Measurements from ENCODE around the gene RTKN2. TPM values are rescaled to one million over a fixed set of nuclear protein-coding genes. Genes with fewer than 3 reads are reported as not detected.

The RTKN2 gene
- total and polyA plus RNA-seq, 3 donors from 2014 or later: 6.3 to 9.1 (median 7.5) TPM

- intact Hi-C loops (cut with DNase I; ENCODE audit: low total_unique reads): loop anchor here (5.0 to 10.0 kb wide), 2 partner anchors 203 to 345 kb away; no protein-coding TSS in a partner anchor
- no peaks in the 10 kb centered on the region for H3K4me1 ChIP-seq
- H3K27ac ChIP-seq: peak overlapping the region in 1 of 2 donors; percentile 33
- no peak for TF ChIP-seq POLR2A (IDR thresholded peaks at IDR 0.05)
- TF ChIP-seq CTCF (IDR thresholded peaks at IDR 0.05): no peak
- H3K36me3 ChIP-seq (ENCODE audit: low read depth, missing control alignments): no peaks in the 10 kb centered on the region
- WGBS, 2 donors: 71 to 72% methylated on average over 5 of the region's 5 CpGs
- no peaks in the 10 kb centered on the region for H3K9me3 ChIP-seq
- H3K27me3 ChIP-seq: no peaks in the 10 kb centered on the region
- H3K4me3 ChIP-seq: no peak overlapping the region
- DNase-seq: no peak
Observed at GRCh38 chr10:62239994-62240393, 28.6 kb downstream of the RTKN2 start.

- Histone ChIP-seq H3K4me3 (no peak overlapping the region), H3K4me1 (peaks cover 2% of the 10 kb centered on the region), H3K27ac (no peak overlapping the region), H3K27me3 (no peaks in the 10 kb centered on the region), H3K9me3 (no peaks in the 10 kb centered on the region), H3K36me3 (ENCODE audit: low read depth, missing control alignments) (no peaks in the 10 kb centered on the region)
- TF ChIP-seq CTCF (IDR thresholded peaks at IDR 0.05): no peak
- TF ChIP-seq POLR2A (IDR thresholded peaks at IDR 0.05): no peak
- DNase-seq: no peak
- 94 to 96% methylated on average over 1 of the region's 1 CpG for WGBS, 2 donors
- intact Hi-C loops (cut with DNase I; ENCODE audit: low total_unique reads): no loop called here
Observed at GRCh38 chr10:62238880-62239279, 29.8 kb downstream of the RTKN2 start.

- Histone ChIP-seq H3K27ac (no peak overlapping the region), H3K4me3 (no peak overlapping the region), H3K9me3 (no peaks in the 10 kb centered on the region), H3K36me3 (ENCODE audit: low read depth, missing control alignments) (no peaks in the 10 kb centered on the region), H3K27me3 (no peaks in the 10 kb centered on the region), H3K4me1 (peaks cover 5% of the 10 kb centered on the region)
- intact Hi-C loops (cut with DNase I; ENCODE audit: low total_unique reads): no loop called here
- no peak for DNase-seq
- TF ChIP-seq POLR2A (IDR thresholded peaks at IDR 0.05) (no peak), CTCF (IDR thresholded peaks at IDR 0.05) (no peak)
Observed at GRCh38 chr10:62237966-62238365, 30.7 kb downstream of the RTKN2 start.

- no peak for TF ChIP-seq POLR2A (IDR thresholded peaks at IDR 0.05)
- no peak for TF ChIP-seq CTCF (IDR thresholded peaks at IDR 0.05)
- intact Hi-C loops (cut with DNase I; ENCODE audit: low total_unique reads): no loop called here
- Histone ChIP-seq H3K27ac (no peak overlapping the region), H3K4me3 (no peak overlapping the region), H3K9me3 (no peaks in the 10 kb centered on the region), H3K36me3 (ENCODE audit: low read depth, missing control alignments) (no peaks in the 10 kb centered on the region), H3K27me3 (no peaks in the 10 kb centered on the region), H3K4me1 (peaks cover 5% of the 10 kb centered on the region)
- no peak for DNase-seq
- 77 to 88% methylated on average over 2 of the region's 2 CpGs for WGBS, 2 donors
Observed at GRCh38 chr10:62237506-62237905, 31.1 kb downstream of the RTKN2 start.

DNA sequence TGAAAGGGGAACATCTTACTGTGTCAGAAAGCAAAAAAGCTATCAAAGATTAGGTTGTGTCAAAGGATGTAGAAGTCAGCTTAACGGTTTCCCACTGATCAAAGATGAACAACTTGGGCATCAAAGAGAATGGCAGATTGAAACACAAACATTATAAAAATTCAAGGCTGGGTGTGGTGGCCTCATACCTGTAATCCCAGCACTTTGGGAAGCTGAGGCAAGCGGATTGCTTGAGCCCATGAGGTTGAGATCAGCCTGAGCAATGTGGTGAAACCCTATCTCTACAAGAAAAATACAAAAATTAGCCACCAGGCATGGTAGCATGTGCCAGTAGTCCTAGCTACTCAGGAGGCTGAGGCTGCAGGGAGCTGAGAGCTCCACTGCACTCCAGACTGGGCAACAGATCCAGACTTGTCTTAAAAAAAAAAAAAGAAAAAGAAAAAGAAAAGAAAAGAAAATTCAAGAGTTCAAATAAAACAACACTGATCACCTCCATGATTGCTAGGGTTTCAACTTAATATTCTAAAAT is 34.5 kb downstream of the RTKN2 start:
- no peak overlapping the region for H3K27ac ChIP-seq
- H3K27me3 ChIP-seq: no peaks in the 10 kb centered on the region
- 70 to 75% methylated on average over 2 of the region's 2 CpGs for WGBS, 2 donors
- intact Hi-C loops (cut with DNase I; ENCODE audit: low total_unique reads): no loop called here
- H3K4me3 ChIP-seq: no peak overlapping the region
- H3K36me3 ChIP-seq (ENCODE audit: low read depth, missing control alignments): no peaks in the 10 kb centered on the region
- H3K9me3 ChIP-seq: no peaks in the 10 kb centered on the region
- H3K4me1 ChIP-seq: peaks cover 5% of the 10 kb centered on the region
- no peak for DNase-seq
- TF ChIP-seq CTCF (IDR thresholded peaks at IDR 0.05): no peak
- no peak for TF ChIP-seq POLR2A (IDR thresholded peaks at IDR 0.05)
